Fibroblast of villous mesenchyme (primary cell): Measurements from ENCODE around the gene CALY. TPM values are rescaled to one million over a fixed set of nuclear protein-coding genes. Genes with fewer than 3 reads are reported as not detected.

Experiments
- DNase-seq: peaks from one replicate; pipeline ENCODE4 v3.0.0-alpha.2; 2010; ENCODE audit warnings: low read depth
- H3K4me3 ChIP-seq: 2 replicates; pipeline ENCODE4 v1.5.1; 2011; ENCODE audit warnings: low read depth, mild to moderate bottlenecking, low read length
- total RNA-seq: library from RNA; depleted of rRNA; stranded (reverse); fragments of >200 nt; gene quantifications from 2 replicates; pipeline ENCODE4 v1.2.3, GENCODE V29; 2012
- TF ChIP-seq, protein P1 (sequence below): IDR thresholded peaks from 2 replicates; pipeline ENCODE4 v1.5.1; 2012; ENCODE audit warnings: low read depth, mild to moderate bottlenecking, low read length; ENCODE audit not compliant: insufficient read depth

CALY gene
- total RNA-seq, 1 donor, result not detected

DNA sequence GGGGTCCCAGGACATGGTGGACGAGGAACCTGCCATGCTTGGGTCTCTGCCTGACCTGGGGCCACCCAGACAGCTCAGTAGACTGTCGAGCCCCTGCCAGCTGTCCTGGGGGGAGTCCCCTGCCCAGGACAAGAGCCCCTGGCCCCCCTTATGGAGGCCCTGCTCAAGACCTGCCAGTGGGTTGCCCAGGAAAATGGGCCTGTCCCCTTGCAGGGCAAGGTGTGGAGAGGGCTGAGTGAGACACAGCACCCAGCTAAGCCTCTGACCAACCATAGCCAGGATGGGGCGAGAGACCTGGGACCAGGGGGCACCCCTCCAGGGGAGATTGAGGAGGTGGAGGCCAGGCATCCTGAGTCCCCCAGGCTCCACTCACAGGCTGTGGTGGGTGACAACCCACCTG is 19.3 kb upstream of the CALY start:
- no peak for DNase-seq
- H3K4me3 ChIP-seq, result no peak overlapping the region
- TF ChIP-seq, protein P1, sequence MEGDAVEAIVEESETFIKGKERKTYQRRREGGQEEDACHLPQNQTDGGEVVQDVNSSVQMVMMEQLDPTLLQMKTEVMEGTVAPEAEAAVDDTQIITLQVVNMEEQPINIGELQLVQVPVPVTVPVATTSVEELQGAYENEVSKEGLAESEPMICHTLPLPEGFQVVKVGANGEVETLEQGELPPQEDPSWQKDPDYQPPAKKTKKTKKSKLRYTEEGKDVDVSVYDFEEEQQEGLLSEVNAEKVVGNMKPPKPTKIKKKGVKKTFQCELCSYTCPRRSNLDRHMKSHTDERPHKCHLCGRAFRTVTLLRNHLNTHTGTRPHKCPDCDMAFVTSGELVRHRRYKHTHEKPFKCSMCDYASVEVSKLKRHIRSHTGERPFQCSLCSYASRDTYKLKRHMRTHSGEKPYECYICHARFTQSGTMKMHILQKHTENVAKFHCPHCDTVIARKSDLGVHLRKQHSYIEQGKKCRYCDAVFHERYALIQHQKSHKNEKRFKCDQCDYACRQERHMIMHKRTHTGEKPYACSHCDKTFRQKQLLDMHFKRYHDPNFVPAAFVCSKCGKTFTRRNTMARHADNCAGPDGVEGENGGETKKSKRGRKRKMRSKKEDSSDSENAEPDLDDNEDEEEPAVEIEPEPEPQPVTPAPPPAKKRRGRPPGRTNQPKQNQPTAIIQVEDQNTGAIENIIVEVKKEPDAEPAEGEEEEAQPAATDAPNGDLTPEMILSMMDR, result no peak

DNA sequence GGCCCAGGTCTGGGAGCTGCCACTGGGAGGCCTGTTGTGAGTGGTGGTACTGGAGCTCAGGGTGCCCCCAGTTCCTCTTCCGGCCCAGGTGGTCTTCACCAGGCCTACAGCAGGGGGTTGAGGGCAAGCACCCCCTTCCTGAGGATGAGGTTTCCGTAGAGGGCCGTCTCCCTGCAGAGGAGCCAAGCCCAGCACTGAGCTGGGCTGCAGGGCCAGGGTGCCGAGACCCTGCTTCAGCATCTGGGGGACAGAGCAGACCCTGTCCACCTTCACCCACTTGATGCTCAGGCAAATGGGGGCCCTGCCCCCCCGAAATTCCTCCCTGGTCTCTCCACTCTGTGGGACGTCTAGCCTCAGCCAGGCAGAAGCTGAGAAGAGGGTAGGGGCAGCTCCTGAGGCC is 18.6 kb upstream of the CALY start:
- TF ChIP-seq, protein P1, result no peak
- no peak overlapping the region for H3K4me3 ChIP-seq
- DNase-seq, result no peak

DNA sequence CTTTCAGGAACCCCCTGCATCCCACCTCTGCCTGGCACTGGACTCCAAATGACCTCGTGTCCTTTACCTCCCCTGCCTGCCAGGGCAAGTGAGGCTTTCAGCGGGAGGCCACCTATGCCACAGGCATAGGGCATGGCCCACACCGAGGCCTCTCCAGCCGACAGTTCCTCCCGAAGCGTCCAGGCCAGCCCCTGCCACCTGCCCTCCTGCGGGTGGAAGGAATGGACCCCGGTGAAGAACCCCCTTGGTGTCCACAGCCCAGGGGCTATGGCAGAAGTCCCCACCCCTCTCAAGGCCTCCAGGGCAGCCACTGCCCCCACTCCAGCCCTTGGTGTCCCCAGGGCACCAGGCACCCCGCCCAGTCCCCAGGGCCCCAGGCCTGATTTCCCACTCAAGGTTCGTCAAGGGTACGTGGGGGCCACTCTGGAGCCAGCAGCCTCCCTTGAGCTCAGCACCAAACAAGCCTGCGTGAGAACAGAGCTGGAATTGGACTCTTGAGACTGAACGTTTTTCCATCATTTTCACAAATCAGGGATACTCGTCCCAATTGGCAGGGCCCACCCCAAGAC is 18.1 kb upstream of the CALY start:
- DNase-seq, result no peak
- TF ChIP-seq, protein P1, result no peak

GRCh38 chr10:133353988-133354605 is 17.4 kb upstream of the CALY start:
- TF ChIP-seq, protein P1, result no peak
- H3K4me3 ChIP-seq, result no peak overlapping the region
- no peak for DNase-seq

More for the DNA sequence above, 18.1 kb upstream of the CALY start:
- H3K4me3 ChIP-seq, result no peak overlapping the region

- TF ChIP-seq, protein P1, result no peak
- no peak for DNase-seq
- no peak overlapping the region for H3K4me3 ChIP-seq
Measured at GRCh38 chr10:133353202-133353959, 16.7 kb upstream of the CALY start.

- TF ChIP-seq, protein P1, result no peak
- DNase-seq, result no peak
- no peak overlapping the region for H3K4me3 ChIP-seq
Measured at GRCh38 chr10:133351408-133352318, 15.0 kb upstream of the CALY start.
